DND-41 (cell line): ENCODE measurements around the gene MEN1.

ENCODE experiments used
- ATAC-seq: fragments of 200-7000 bp; cut with Tn5 transposase; 3 replicates; pipeline ENCODE4 v1.9.1; 2021; ENCODE audit warnings: low read depth; ENCODE audit not compliant: insufficient read depth
- DNase-seq: peaks from one replicate; pipeline ENCODE4 v3.0.0-alpha.2; 2020
- H2AFZ ChIP-seq: 2 replicates; pipeline ENCODE4 v1.6.0; 2012; ENCODE audit warnings: low read depth, low read length
- H3K27ac ChIP-seq: 2 replicates; pipeline ENCODE4 v1.5.1; 2012; ENCODE audit warnings: low read length, inconsistent platforms
- H3K27me3 ChIP-seq: fragments of 200-600 bp; sonication (generic); 2 replicates; pipeline ENCODE4 v1.6.0; 2012; ENCODE audit warnings: low read length, mild to moderate bottlenecking, inconsistent platforms; ENCODE audit not compliant: insufficient read depth, poor library complexity
- H3K36me3 ChIP-seq: 2 replicates; pipeline ENCODE4 v1.5.1; 2012; ENCODE audit warnings: low read length, inconsistent platforms; ENCODE audit not compliant: insufficient read depth
- H3K4me1 ChIP-seq: 2 replicates; pipeline ENCODE4 v1.5.1; 2012; ENCODE audit warnings: mild to moderate bottlenecking, low read length; ENCODE audit not compliant: insufficient read depth
- H3K4me2 ChIP-seq: 2 replicates; pipeline ENCODE4 v1.6.0; 2012; ENCODE audit warnings: mild to moderate bottlenecking, moderate library complexity, low read length, inconsistent platforms; ENCODE audit not compliant: insufficient read depth
- H3K4me3 ChIP-seq, 2 experiments: fragments of 200-600 bp in 1 of 2; shearing (Covaris generic) in 1 of 2; 2 replicates each; pipeline ENCODE4 v1.5.1; 2012 to 2016; ENCODE audit warnings: inconsistent platforms in 2 of 2, low read length in 2 of 2, mild to moderate bottlenecking in 2 of 2, low read depth in 1 of 2, moderate library complexity in 1 of 2
- H3K79me2 ChIP-seq: 2 replicates; pipeline ENCODE4 v1.6.0; 2012; ENCODE audit warnings: low read length, inconsistent platforms; ENCODE audit not compliant: insufficient read depth
- H3K9ac ChIP-seq: 2 replicates; pipeline ENCODE4 v1.6.0; 2012; ENCODE audit warnings: low read depth, mild to moderate bottlenecking, inconsistent platforms, low read length, moderate library complexity
- H3K9me3 ChIP-seq: 2 replicates; pipeline ENCODE4 v1.5.1; 2012; ENCODE audit warnings: low read length, moderate library complexity, mild to moderate bottlenecking, inconsistent platforms; ENCODE audit not compliant: insufficient read depth, severe bottlenecking
- H4K20me1 ChIP-seq: 2 replicates; pipeline ENCODE4 v1.6.0; 2012; ENCODE audit warnings: low read length; ENCODE audit not compliant: insufficient read depth
- EZH2 ChIP-seq: IDR thresholded peaks from 3 replicates; pipeline ENCODE4 v1.6.1; 2012; ENCODE audit warnings: borderline replicate concordance, low read depth, mild to moderate bottlenecking, moderate library complexity, low read length, inconsistent platforms; ENCODE audit not compliant: severe bottlenecking
- TF ChIP-seq, protein P1 (sequence below): IDR thresholded peaks from 2 replicates; pipeline ENCODE4 v1.5.1; 2012; ENCODE audit warnings: borderline replicate concordance, low read length, moderate library complexity, mild to moderate bottlenecking; ENCODE audit not compliant: poor library complexity, severe bottlenecking; ENCODE audit errors: extremely low read depth

MEN1 gene

DNA sequence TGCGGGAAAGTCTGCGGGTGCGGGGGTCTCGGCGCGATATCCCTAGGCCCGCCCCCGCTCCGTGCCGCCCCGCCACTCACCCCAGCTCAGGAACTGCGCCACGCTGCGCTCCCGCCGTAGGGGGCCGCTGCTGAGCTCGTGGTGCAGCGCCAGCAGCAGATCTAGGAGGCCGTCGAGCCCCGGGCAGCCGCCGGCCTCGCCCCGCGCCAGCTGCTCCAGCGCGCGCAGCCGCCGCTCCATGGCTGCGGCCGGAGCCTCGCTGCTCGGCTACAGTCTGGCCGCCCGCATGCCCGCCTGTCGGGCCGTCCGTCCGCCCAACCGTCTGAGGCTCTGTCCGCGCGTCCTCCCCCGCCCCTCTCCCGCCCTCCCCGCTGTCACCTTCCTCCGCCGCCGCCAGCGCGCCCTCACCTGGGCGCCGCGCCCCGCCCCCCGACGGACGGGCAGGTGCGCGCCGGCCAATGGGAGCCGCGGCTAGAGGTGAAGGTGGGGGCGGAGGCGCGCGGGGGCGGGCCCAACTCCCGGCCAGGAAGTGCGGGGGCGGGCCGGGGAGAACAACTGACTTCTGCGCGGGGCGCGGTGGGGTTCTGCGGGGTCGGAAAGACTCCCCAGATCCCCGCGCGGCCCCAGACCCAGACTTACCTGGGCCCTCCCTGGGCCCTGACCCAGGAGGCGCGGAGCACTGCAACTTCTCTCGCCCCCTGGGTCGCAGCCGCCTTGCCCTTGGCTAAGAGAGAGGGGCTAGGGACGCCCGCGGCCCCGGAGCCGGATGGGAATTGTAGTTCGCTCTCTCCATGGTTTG, 34.2 kb upstream of the MEN1 start, which contains the start of gene CDC42BPG:
Gene CDC42BPG, minus strand, starts transcription at position 324 of the 799 bp plus-strand sequence. Its CDS starts 84 bp downstream, at position 240.
- ATAC-seq = peak; percentile 77
- DNase-seq = peak; percentile 68
- H3K4me3 ChIP-seq = peak within 1 kb of the TSS in 1 of 2 experiments; percentile 38; a peak in 1 of 4 replicates
- no peaks in the 10 kb centered on the region for H3K36me3 ChIP-seq
- no peak within 1 kb of the TSS for H3K27ac ChIP-seq
- 0 out of 2 replicates have a peak, but pooled peaks cover 3% of the 10 kb centered on the region for H4K20me1 ChIP-seq
- H3K79me2 ChIP-seq = no peaks in the 10 kb centered on the region
- H3K27me3 ChIP-seq = peaks cover 12% of the 10 kb centered on the region
- TF ChIP-seq, protein P1, sequence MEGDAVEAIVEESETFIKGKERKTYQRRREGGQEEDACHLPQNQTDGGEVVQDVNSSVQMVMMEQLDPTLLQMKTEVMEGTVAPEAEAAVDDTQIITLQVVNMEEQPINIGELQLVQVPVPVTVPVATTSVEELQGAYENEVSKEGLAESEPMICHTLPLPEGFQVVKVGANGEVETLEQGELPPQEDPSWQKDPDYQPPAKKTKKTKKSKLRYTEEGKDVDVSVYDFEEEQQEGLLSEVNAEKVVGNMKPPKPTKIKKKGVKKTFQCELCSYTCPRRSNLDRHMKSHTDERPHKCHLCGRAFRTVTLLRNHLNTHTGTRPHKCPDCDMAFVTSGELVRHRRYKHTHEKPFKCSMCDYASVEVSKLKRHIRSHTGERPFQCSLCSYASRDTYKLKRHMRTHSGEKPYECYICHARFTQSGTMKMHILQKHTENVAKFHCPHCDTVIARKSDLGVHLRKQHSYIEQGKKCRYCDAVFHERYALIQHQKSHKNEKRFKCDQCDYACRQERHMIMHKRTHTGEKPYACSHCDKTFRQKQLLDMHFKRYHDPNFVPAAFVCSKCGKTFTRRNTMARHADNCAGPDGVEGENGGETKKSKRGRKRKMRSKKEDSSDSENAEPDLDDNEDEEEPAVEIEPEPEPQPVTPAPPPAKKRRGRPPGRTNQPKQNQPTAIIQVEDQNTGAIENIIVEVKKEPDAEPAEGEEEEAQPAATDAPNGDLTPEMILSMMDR = peak; percentile 60
- TF ChIP-seq EZH2 = no peak
- no peak within 1 kb of the TSS; the same call in 1 of the 2 replicates for H2AFZ ChIP-seq
- H3K9ac ChIP-seq = no peak within 1 kb of the TSS; the same call in 1 of the 2 replicates
- peak within 1 kb of the TSS; percentile 51 for H3K4me2 ChIP-seq
- no peaks in the 10 kb centered on the region for H3K9me3 ChIP-seq
- H3K4me1 ChIP-seq = peaks cover 17% of the 10 kb centered on the region

DNA sequence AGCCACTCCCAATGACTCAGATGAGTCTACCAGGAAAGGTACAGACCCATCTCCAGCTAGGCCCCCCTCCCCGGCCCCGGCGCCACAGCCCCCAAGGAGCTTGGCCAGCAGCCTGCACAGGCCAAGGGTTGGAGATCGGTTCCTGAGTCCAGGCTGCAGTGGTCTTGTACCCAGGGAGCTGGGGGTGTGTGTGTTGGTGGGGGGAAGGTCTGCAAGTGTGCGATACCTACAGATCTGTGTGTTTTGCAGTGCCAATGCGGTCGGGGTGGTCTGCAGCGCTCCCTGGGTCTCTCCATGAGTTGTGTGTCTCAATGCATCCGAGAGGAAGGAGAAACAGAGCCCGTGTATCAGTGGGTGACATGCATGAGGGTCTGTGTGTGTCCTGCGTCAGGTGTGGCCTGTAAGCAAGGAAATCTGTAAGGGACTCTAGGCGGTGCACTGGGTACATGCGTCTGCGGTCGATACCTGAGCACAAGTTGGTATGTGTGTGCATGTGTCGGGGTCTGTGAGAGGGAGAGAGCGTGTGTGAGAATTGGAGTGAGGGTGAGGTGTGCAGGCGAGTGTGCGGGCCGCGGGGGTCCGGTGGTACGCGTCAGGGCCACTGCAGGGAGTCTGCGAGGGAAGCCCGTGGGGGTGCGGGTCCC, 33.5 kb upstream of the MEN1 start:
- Histone ChIP-seq H3K9ac (no peak overlapping the region), H3K4me3 (peak overlapping the region in 1 of 2 experiments; percentile 38; a peak in 1 of 4 replicates), H3K27ac (no peak overlapping the region), H3K27me3 (peaks cover 12% of the 10 kb centered on the region), H2AFZ (no peak overlapping the region), H3K9me3 (no peaks in the 10 kb centered on the region), H4K20me1 (0 out of 2 replicates have a peak, but pooled peaks cover 3% of the 10 kb centered on the region), H3K79me2 (no peaks in the 10 kb centered on the region), H3K36me3 (no peaks in the 10 kb centered on the region), H3K4me1 (peaks cover 17% of the 10 kb centered on the region), H3K4me2 (peak overlapping the region; percentile 51)
- DNase-seq (no peak), ATAC-seq (no peak)
- TF ChIP-seq EZH2 = no peak
- TF ChIP-seq, protein P1 = no peak

DNA sequence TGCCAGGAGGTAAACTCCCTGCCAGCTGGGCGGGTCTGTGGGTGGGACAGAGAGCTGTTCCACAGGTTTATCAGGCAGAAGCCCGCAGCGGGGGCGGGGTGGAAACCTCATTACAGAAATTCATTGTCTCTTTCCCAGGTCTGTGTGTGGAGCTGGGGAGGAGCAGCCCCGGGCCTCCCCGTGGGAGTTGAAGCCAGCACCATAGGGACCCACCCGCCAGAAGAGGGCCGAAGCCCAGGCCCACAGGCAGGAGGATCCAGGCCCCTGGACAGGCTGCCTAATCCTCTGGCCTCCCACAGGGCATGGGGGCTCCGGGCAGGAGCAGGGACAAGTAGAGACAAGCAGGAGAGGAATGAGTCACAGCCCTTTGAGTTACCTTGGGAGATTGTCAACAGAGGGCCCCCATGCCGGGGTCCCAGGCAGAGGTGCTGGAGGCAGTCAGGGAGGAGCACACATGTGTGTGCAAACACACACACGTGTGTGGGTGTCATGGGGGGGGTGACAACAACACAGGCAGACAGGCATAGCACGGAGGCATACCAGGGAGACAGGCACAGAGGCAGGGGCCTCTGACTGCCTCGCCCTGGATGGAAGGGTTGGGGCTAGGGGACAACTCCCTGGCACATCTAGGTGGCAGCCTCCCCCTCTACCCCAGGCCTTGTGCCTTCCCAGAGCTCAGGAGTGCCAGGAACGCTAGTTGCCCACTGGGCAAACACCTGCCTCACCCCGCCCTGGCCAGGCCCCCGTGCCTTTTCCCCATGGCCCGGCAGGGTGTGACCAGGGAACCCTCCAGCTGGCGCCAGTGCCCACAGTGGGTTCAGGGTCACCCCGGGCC, 32.7 kb upstream of the MEN1 start:
- Histone ChIP-seq H3K4me3 (no peak overlapping the region), H3K36me3 (no peaks in the 10 kb centered on the region), H3K9ac (no peak overlapping the region), H3K27ac (no peak overlapping the region), H3K9me3 (no peaks in the 10 kb centered on the region), H3K4me2 (no peak overlapping the region), H3K27me3 (peaks cover 12% of the 10 kb centered on the region), H3K4me1 (peaks cover 17% of the 10 kb centered on the region), H3K79me2 (no peaks in the 10 kb centered on the region), H2AFZ (no peak overlapping the region), H4K20me1 (0 out of 2 replicates have a peak, but pooled peaks cover 3% of the 10 kb centered on the region)
- TF ChIP-seq, protein P1 = no peak
- TF ChIP-seq EZH2 = no peak
- ATAC-seq = no peak
- DNase-seq = no peak
